ENCODE measurements around the gene GASK1B.
A peak's percentile ranks its signal among the peaks of the same experiment; 100 is the strongest.

GASK1B gene

GRCh38 chr4:158172261-158173258 lies at the start of gene GASK1B:
GASK1B (minus strand) TSS chr4:158173025; CDS start chr4:158171375, 1,650 bp downstream.
- DNase-seq (ENCODE audit: low read depth) = no peak

- no peak for DNase-seq (ENCODE audit: low read depth)
Observed at GRCh38 chr4:158219623-158220022, 46.8 kb upstream of the GASK1B start.

GRCh38 chr4:158217763-158218162 lies 44.9 kb upstream of the GASK1B start:
- DNase-seq (ENCODE audit: low read depth) = no peak

- no peak for DNase-seq (ENCODE audit: low read depth)
Observed at GRCh38 chr4:158214856-158215255, 42.0 kb upstream of the GASK1B start.

- no peak for DNase-seq (ENCODE audit: low read depth)
Observed at GRCh38 chr4:158213466-158213865, 40.6 kb upstream of the GASK1B start.

GRCh38 chr4:158211222-158211621 lies 38.4 kb upstream of the GASK1B start:
- no peak for DNase-seq (ENCODE audit: low read depth)

GRCh38 chr4:158209825-158210807 lies 37.3 kb upstream of the GASK1B start, which contains the start of gene TMEM144:
TMEM144 (plus strand) TSS chr4:158210486; CDS start chr4:158212668, 2,182 bp downstream.
- peak; percentile 83 for DNase-seq (ENCODE audit: low read depth)

- no peak for DNase-seq (ENCODE audit: low read depth)
Observed at GRCh38 chr4:158208963-158209640, 36.3 kb upstream of the GASK1B start.

- no peak for DNase-seq (ENCODE audit: low read depth)
Observed at GRCh38 chr4:158203929-158204328, 31.1 kb upstream of the GASK1B start.

GRCh38 chr4:158203436-158203835 lies 30.6 kb upstream of the GASK1B start:
- DNase-seq (ENCODE audit: low read depth) = no peak

- DNase-seq (ENCODE audit: low read depth) = no peak
Observed at GRCh38 chr4:158202481-158202880, 29.7 kb upstream of the GASK1B start.

- no peak for DNase-seq (ENCODE audit: low read depth)
Observed at GRCh38 chr4:158201876-158202275, 29.1 kb upstream of the GASK1B start.

- no peak for DNase-seq (ENCODE audit: low read depth)
Observed at GRCh38 chr4:158201322-158201721, 28.5 kb upstream of the GASK1B start.

- DNase-seq (ENCODE audit: low read depth) = no peak
Observed at GRCh38 chr4:158200214-158200613, 27.4 kb upstream of the GASK1B start.

GRCh38 chr4:158197194-158197776 lies 24.5 kb upstream of the GASK1B start:
- no peak for DNase-seq (ENCODE audit: low read depth)

GRCh38 chr4:158195297-158195696 lies 22.5 kb upstream of the GASK1B start:
- DNase-seq (ENCODE audit: low read depth) = no peak

- DNase-seq (ENCODE audit: low read depth) = peak; percentile 19
Observed at GRCh38 chr4:158193171-158193749, 20.4 kb upstream of the GASK1B start.

GRCh38 chr4:158192439-158193158 lies 19.8 kb upstream of the GASK1B start:
- no peak for DNase-seq (ENCODE audit: low read depth)

GRCh38 chr4:158190718-158191117 lies 17.9 kb upstream of the GASK1B start:
- DNase-seq (ENCODE audit: low read depth) = no peak

- no peak for DNase-seq (ENCODE audit: low read depth)
Observed at GRCh38 chr4:158189422-158189821, 16.6 kb upstream of the GASK1B start.
